ENCODE results near the gene LELP1. TPM values are rescaled to one million over a fixed set of nuclear protein-coding genes. Genes with fewer than 3 reads are reported as not detected.

LELP1 gene
- total RNA-seq, 1 experiment from 2014 or later: not detected

DNA sequence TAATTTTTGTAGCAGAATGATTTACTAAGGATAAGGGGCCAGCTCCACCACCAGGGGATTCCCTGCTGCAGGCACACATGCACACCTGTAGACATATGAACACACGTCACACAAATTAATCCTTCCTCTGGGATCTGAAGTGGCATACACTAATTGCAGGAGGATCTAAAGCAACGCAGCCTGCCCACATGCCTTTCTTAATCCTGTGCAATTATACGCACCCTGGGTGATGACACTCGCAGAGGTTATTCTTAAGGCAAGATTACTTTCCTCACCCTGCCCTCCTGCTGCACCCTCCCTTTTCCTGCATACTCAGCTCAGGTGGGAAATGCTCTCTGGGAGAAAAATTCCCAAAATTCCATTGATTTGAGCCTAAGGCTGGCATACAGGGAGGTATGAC is 48.8 kb downstream of the LELP1 start:
- Histone ChIP-seq H3K9me3 (ENCODE audit: control insufficient read depth, low read depth, low read length) (no peaks in the 10 kb centered on the region), H2BK15ac (ENCODE audit: low read depth, low read length) (no peak overlapping the region), H2BK12ac (ENCODE audit: insufficient read length, low read depth, low read length) (no peak overlapping the region), H2BK20ac (ENCODE audit: low read depth, low read length, poor library complexity, severe bottlenecking) (no peak overlapping the region), H3K56ac (ENCODE audit: insufficient read length, low read depth, low read length) (no peak overlapping the region), H3K4ac (ENCODE audit: low read depth, low read length) (no peak overlapping the region), H4K8ac (replicated peaks; ENCODE audit: insufficient read length, low read depth, low read length) (no peak overlapping the region), H3K14ac (ENCODE audit: insufficient read depth, low read length) (no peak overlapping the region), H4K5ac (ENCODE audit: insufficient read length, low read depth, low read length) (no peak overlapping the region), H3T11ph (ENCODE audit: low read length) (no peak overlapping the region), H4K20me1 (ENCODE audit: control insufficient read depth, insufficient read depth, insufficient read length) (no peaks in the 10 kb centered on the region), H3K27me3 (ENCODE audit: insufficient read depth, low read length) (no peaks in the 10 kb centered on the region), H2AFZ (ENCODE audit: low read length) (no peak overlapping the region), H2BK5ac (ENCODE audit: insufficient read length, low read length) (no peak overlapping the region), H3K18ac (ENCODE audit: insufficient read length, low read depth, low read length) (no peak overlapping the region), H3K79me1 (ENCODE audit: insufficient read depth, low read depth, low read length, poor library complexity, severe bottlenecking) (no peaks in the 10 kb centered on the region), H3K79me2 (ENCODE audit: insufficient read depth, low read length) (no peaks in the 10 kb centered on the region), H3K27ac (ENCODE audit: insufficient read length, low read depth, low read length) (no peak overlapping the region), H3K4me1 (ENCODE audit: insufficient read depth, low read length) (no peaks in the 10 kb centered on the region), H2AK5ac (ENCODE audit: insufficient read length, low read length) (no peak overlapping the region), H2BK120ac (ENCODE audit: low read depth, low read length, poor library complexity, severe bottlenecking) (no peak overlapping the region), H3K23ac (ENCODE audit: insufficient read length, low read depth, low read length) (no peak overlapping the region), H4K91ac (ENCODE audit: insufficient read length, low read depth, low read length) (no peak overlapping the region), H3K4me2 (ENCODE audit: insufficient read depth, insufficient read length, low read length) (no peak overlapping the region), H3K9ac (ENCODE audit: extremely low read depth, insufficient read length, low read length) (no peak overlapping the region), H3K23me2 (ENCODE audit: insufficient read length, low read depth, low read length, poor library complexity, severe bottlenecking) (no peaks in the 10 kb centered on the region)
- Mint-ChIP-seq H3K27ac (no peak overlapping the region), H3K4me1 (no peaks in the 10 kb centered on the region), H3K4me3 (no peak overlapping the region), H3K9me3 (peaks cover 0 to 3% of the 10 kb centered on the region in 2 experiments; a peak in 1 of 5 replicates), H3K36me3 (ENCODE audit: insufficient read depth in 1 of 3, low read depth in 3 of 3) (no peaks in the 10 kb centered on the region), H3K27me3 (ENCODE audit: low read depth) (peaks cover 13% of the 10 kb centered on the region)
- TF ChIP-seq, protein P1, sequence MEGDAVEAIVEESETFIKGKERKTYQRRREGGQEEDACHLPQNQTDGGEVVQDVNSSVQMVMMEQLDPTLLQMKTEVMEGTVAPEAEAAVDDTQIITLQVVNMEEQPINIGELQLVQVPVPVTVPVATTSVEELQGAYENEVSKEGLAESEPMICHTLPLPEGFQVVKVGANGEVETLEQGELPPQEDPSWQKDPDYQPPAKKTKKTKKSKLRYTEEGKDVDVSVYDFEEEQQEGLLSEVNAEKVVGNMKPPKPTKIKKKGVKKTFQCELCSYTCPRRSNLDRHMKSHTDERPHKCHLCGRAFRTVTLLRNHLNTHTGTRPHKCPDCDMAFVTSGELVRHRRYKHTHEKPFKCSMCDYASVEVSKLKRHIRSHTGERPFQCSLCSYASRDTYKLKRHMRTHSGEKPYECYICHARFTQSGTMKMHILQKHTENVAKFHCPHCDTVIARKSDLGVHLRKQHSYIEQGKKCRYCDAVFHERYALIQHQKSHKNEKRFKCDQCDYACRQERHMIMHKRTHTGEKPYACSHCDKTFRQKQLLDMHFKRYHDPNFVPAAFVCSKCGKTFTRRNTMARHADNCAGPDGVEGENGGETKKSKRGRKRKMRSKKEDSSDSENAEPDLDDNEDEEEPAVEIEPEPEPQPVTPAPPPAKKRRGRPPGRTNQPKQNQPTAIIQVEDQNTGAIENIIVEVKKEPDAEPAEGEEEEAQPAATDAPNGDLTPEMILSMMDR (conservative IDR thresholded peaks at IDR 0.05): no peak
- WGBS (ENCODE audit: extremely low coverage, insufficient read length, low lambda C conversion rate): no CpG with 5 or more reads among the region's 4 CpGs
- no peak for DNase-seq

Data from H9 (cell line).